ENCODE results near the gene SYT1.

DNA sequence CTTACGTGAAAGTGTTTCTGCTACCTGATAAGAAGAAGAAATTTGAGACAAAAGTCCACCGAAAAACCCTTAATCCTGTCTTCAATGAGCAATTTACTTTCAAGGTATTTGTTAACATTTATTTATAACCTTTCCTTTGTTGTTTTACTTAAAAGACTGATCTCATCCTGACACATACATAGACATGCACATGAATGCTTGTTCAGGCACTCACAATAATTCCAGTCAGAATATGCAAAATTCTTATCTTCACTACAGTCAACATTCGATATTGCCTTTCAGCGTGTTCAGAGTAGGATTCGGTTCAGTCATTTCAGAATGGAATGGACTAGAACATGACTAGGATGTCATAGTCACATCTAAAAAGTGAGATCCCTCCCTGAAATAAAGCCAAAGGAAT lies 431.6 kb downstream of the SYT1 start:
- TF ChIP-seq GATA2 (IDR thresholded peaks at IDR 0.05; ENCODE audit: low read depth, low read length) (no peak), GATA3 (IDR thresholded peaks at IDR 0.05; ENCODE audit: low read depth, low read length) (no peak)
